GM19463 (cell line): ENCODE data around the gene TOR4A.

Experiments
- ATAC-seq: cut with Tn5 transposase; IDR thresholded peaks from one replicate; pipeline ENCODE4 v1.9.1; 2021; ENCODE audit warnings: mild to moderate bottlenecking, moderate library complexity; ENCODE audit not compliant: unreplicated experiment

The TOR4A gene

DNA sequence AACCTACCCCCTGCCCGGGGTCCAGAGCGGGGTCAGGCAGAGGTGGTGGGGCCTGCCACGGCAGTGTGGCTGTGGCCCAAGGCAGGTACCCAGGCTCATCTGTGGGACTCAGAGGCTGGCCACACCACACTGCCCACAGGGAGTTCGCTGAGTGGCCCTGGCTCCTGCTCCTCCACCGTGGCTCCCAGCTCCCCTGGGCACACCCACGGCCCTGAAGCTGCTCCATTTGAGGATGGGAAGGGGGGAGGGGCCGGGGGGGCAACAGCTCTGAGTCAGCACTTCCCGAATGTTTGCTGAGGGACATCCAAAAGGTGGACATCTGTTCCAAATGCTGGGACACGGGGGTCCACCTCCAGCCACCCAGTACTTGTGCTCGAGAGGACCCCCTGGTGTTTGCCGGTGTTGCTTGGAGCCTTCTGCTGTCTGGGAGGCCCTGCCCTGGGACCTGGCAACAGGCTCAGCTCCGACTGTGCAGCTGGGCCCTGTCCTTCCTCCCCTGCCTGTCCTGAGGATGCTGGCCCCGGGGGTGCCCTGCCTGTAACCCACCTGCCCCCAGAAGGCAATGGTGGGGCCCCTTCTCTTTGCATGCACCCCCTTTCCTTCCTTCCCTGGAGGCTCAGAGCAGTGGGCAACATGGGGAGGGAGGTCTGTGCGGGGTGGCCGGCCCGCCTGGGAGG, 27.0 kb downstream of the TOR4A start:
- no peak for ATAC-seq

DNA sequence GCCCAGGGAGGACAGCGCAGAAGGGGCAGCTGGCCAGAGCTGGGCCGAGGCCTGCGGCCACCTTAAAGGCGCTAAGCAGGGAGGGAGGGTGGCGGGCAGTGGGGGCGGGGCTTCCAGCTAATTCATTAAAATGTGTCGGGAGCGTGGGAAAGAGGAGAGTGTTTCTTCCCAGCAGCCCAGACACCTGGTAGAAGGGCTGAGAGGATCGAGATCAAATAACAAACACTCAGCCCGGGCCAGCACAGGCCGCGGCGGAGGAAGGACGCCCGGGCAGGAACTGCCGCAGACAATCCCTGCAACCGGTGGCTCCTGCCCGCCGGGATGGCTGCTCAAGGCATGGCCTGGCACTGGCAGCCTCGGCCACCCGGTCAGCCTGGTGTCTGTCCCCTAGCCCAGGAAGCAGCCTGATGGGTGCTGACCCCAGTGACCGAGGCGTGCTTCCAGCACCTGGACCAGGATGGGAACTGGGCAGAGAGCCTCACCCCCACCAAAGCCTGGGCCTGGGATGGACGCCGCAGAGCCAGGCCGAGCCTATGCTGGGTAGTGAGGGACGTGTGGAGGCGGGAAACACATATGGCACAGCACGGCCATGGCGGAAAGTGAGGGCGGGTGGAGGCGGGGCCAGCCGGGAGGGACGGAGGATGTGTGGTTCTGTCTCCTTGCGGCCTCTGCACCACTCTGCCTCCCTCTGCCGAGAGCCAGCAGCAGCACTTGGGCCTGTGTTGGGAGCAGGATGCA, 27.7 kb downstream of the TOR4A start:
- no peak for ATAC-seq

DNA sequence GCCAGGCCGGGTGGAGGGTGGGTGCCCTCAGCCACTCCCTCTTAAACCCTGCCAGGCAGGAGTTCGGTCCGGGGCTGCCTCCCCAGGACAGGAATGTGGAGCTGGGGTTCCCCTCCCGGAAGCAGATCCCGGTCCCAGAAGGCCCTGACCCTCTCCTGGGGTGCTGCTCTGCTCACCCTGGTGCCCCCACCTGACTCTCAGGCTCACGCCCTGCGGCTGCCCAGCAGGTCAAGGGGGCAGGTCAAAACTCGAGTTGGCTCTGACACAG, 28.2 kb downstream of the TOR4A start:
- no peak for ATAC-seq

GRCh38 chr9:137306066-137306849, 28.7 kb downstream of the TOR4A start:
- no peak for ATAC-seq

DNA sequence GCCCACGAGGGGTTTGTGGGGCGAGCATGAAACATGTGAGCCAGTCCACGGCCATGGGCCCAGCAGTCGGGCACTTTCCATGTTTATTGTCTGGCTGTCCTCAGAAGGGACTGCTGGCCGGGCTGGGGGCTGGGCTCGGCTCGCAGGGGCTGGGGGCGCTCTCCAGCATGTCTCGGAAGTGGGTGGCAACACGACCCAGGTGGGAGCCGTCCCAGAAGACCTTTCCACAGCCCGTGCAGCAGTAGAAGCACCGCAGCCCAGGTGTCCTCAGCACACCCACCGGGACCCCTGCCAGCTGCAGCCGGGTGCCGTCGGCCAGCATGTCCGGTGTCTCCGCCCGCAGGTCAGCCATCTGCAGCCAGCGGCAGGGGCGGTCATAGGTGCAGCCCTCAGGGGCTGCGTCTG, 29.3 kb downstream of the TOR4A start:
- no peak for ATAC-seq

DNA sequence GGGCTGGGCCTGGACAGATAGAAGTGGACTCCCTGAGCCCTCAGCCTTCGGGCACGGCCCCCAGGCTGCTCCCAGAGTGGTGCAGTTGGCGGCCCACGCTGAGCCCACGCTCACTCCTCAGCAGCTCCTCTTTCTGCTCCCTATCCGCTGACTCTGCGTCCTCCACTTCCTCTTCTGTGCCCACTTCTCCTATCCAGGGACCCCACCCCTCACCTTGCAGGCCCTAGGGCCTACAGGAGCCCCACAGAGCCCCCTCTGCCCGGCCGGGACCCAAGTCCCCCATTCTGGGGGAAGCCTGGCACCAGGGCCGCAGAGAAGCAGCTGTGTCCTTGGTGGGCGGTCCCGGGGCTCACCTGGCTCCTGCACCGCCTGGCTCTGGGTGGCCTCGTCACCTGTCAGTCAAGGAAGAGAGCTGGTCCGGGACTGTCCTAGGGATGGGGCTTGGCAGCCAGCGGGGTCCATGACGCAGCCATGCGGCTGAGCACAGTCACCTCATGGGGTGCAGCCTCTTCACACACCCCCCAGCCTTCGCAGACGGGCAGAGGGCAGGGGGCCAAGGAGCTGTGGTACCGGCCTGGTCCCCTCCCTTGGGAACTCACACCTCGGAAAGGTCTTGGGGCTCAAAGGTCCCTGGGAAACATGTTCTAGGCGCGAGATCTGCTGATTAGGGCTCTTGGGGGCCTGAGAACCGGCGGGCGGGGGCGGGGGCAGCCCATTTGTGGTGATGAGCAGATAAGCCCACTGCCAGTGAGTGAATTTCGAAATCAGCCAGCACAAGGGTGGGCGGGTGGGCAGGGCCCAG, 29.9 kb downstream of the TOR4A start:
- ATAC-seq, result no peak

DNA sequence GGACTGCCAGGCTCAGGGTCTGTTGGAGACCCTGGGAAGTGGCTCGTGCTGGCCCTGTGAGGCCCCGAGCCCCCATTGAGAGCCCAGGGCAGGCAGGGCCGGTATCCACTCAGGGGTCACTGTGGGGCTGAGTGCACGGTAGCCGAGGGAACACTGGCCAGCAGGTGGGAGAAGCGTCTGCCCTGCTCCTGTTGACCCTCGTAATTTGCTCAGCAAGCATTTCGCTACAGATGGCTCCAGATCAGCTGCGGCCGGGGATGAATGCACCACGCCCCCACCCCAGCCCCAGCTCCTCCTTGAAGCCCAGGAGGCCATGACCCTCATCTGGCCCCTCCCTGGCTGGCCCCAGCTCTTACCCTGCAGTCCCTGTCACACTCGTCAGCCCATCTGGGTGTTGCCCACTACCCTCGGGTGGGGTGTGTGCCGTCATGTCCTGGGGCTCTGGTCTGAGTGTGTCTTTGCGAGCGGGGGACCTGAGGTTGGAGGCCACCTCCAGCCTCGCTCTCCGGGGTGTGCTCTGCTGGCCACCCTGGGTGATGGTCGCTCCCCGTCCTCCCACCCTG, 30.6 kb downstream of the TOR4A start:
- no peak for ATAC-seq

DNA sequence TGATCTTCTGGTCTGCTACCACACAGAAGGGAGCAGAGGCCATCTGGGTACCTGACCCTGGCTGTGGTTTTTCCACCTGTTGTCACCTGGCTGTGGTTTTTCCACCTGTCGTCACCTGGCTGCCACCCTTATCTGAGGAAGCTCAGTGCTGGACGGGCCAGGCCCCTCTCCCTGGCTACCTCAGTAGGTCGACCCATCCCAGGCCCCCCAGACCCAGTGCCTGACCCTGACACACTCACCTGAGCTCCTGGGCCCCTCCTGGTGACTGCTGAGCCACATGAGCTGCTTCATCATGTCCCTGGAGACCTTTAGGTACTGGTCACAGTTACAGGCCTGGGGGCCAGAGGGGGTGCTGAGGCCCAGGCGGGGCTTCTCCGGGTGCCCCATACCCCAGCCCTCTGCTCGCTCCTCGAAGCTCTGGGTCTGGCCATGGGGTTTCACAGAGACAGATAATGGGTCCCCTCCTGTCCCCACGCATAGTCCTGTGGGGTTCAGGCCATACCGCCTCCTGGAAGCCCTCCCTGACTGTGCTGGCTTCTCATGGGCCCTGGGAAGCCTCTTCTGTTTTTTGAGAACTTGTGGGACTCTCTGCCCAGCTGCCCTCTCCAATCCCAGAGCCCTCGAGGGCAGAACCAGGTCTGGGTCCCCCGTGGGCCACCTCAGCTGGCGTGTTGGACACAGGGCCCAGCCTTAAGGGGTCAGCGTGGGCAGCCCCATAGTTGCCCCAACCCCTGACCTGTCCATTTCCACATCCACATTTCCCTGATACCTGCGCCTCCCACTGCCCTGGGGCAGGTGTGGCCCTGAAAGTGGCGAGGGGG, 32.1 kb downstream of the TOR4A start:
- ATAC-seq, result no peak

GRCh38 chr9:137310189-137311052, 32.9 kb downstream of the TOR4A start:
- ATAC-seq, result no peak

- ATAC-seq, result no peak
These were observed 33.9 kb downstream of the TOR4A start for GRCh38 chr9:137311171-137311985.

DNA sequence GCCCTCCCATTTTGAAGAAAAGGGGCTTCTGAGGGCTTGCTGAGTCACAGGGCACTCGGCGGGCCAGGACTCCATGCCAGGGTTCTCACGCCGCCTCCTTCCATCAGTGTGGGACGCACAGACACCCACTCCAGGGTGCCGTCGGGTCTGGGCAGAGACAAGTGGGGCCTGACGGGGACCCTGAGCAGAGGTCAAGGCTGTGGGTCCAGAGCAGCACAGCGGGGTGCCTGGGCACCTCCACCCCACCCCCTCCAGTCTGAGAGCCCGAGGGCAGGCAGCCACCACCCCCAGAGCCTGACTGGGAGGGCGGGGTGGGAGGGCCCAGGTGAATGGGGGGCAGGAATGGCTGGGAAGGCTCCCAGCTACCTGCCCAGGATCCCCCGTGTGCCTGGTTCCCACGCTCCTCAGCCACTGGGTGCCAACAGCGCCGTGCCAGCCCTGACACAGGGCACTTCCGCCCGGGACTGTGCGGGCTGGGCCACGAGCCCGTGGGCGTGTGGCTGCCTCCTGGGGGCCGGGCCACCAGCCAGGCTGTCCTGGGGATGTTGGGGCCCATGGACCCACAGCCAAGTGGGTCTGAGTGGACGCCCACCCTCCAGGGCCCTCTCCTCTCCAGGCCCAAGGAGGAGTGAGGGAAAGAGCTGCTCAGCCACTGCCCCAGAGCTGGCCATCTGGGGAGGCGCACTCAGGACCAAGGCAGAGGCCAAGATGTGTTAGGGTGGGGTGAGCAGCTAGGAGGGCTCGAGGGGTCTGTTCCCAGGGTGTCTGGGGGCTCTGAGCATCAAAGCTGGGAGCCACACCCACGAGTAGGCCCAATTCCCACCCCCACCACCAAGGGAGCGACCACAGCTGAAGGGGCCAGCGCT, 34.7 kb downstream of the TOR4A start:
- no peak for ATAC-seq

- no peak for ATAC-seq
These were observed 35.4 kb downstream of the TOR4A start for GRCh38 chr9:137312852-137313325.

DNA sequence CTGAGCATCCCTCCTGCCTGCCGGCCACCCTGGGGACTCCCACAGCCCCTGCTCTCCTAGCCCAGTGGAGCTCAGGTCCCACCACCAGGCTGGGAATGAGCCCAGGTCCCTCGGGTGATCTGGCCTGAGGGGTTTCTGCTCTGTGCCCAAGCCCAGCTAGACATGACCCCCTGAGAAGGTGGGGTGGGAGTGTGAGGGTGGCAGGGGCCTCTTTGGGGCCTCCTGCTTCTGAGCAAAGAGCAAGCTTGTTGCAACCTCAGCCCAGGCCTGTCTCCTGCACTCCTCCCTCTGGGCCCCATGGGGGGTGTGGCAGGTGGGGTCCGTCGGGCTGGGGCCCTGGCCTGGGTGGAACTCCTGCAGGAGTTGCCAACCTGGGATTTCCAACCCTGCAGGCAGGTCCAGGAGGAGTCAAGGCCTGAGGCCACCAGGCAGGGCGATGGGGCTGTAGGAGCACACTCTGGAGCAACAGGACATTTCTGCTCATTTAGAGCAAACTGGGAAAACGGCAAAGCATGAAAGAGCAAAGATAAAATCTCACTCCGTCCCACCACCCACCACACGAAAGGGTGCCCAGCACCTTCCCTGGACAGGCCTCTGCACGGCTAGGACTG, 35.9 kb downstream of the TOR4A start:
- ATAC-seq, result no peak

DNA sequence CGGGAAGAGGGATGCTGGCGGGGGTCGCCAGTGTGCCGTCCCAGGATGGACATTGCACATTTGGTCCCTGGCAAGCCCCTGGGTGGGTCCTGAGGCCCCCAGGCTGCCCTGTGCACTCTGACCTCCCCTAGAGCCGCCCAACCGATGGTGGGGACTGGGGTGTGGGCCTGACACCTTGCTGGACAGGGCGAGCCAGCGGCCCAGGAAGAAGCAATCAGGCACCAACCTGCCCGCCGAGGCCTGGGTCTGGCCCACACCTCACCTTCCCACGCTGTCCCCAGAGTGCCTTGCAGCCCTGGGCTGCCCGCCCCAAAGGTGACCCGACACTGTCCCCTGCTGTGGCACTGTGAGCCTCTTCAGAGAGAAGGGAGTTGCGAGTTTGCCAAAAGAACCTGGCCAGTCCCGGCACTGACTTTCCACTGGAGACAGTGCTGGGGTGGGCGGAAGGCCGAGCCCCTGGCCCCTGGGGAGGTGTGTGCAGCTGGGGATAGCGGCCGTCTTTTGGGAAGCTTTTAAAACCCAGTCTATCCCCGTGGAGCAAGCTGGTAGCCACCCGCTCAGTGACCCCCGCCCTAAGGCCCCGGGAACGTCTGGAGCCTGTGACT, 36.5 kb downstream of the TOR4A start:
- no peak for ATAC-seq

DNA sequence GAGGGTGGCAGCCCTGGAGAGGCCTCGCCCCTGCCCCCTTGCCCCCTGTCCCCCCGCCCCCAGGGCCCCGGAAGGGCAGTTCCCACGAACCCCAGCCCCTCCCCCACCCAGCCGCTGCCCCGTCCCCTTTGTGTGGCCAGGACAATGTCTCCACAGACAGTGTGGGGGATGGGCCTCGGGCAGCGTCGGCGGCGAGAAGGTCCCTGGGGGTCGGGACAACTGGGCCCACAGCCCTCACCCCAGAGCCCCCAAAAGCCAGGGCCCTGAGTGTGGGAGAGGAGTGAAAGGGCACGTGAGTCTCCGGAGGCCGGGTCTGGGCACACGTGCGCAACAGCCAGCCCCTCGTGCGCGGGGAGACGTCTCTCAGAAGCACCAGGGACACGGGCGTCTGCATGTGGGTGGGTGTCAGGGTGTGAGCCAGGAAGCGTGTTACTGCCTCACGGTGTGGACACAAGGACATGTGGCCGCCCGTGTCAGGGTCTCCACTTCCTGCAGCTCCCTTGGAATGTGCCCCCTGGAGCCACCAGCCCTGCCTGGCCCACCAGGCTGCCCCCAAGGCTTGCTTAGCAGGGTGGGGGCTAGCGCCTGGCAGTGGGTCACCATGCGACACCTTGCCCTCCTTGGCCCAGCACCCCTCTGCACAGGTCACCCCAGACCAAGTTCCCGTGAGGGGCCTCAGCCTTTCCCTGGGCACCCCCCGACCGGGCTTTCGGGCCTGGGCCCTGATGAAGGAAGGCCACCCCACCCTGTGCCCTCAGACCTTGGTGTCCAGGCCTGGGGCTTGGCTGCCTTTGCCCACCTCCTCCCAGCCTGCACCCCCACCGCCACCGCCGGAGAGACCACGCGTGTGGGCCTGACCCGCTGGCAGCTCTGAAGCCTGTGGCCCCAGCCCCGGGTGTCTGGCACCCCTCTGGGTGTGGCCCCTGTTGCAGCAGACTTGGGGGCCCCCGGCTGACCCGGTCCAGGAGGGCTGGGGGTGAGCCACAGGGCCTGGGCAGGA, 37.3 kb downstream of the TOR4A start:
- ATAC-seq, result no peak
